Psoas muscle (tissue), 8 donors: ENCODE data around the gene SMIM33. TPM values are rescaled to one million over a fixed set of nuclear protein-coding genes. Genes with fewer than 3 reads are reported as not detected.

Experiments used
- ATAC-seq, 4 donors: fragments of 200-7000 bp; cut with Tn5 transposase; one replicate each; pipeline ENCODE4 v1.9.1; 2020; ENCODE audit warnings: moderate library complexity in 3 of 4, mild to moderate bottlenecking in 2 of 4
- DNase-seq, 2 donors: peaks; one replicate each; pipeline ENCODE4 v3.0.0-alpha.2; 2020
- H3K27ac ChIP-seq: fragments of 200-600 bp; one replicate; pipeline ENCODE4 v1.8.0; 2022
- H3K27me3 ChIP-seq, 3 donors: fragments of 200-600 bp in 1 of 3; one replicate each; pipeline versions ENCODE4 v1.6.1 to v1.8.0; 2013 to 2022; ENCODE audit warnings: low read length in 2 of 3, mild to moderate bottlenecking in 2 of 3, moderate library complexity in 1 of 3; ENCODE audit not compliant: insufficient read depth in 3 of 3
- H3K36me3 ChIP-seq, 2 donors: fragments of 200-600 bp in 1 of 2; one replicate each; pipeline versions ENCODE4 v1.6.1 to v1.8.0; 2013 to 2022; ENCODE audit warnings: low read depth in 1 of 2, mild to moderate bottlenecking in 1 of 2, moderate library complexity in 1 of 2; ENCODE audit not compliant: insufficient read depth in 1 of 2
- H3K4me1 ChIP-seq: fragments of 200-600 bp; one replicate; pipeline ENCODE4 v1.8.0; 2022
- H3K4me3 ChIP-seq: fragments of 200-600 bp; one replicate; pipeline ENCODE4 v1.8.0; 2022; ENCODE audit warnings: mild to moderate bottlenecking
- H3K9me3 ChIP-seq: fragments of 200-600 bp; one replicate; pipeline ENCODE4 v1.8.0; 2022
- CTCF ChIP-seq: fragments of 200-600 bp; IDR thresholded peaks from one replicate; pipeline ENCODE4 v1.8.0; 2022; ENCODE audit warnings: antibody characterized with exemption
- WGBS, 3 donors: extraction: QIAGEN DNeasy Blood & Tissue Kit; methylation state at CpG; one replicate each; pipeline versions ENCODE4 v1.1.6 to v1.1.7; 2013; 5-methylcytosine and 5-hydroxymethylcytosine counted together
- intact Hi-C, 2 donors: fragments of 100-400 bp; cut with DNase I; formaldehyde crosslinking; loops; one replicate each; pipeline versions ENCODE4 v1.11.0 to v1.14.2; 2022
- polyA plus RNA-seq, 3 donors: library from polyadenylated mRNA; stranded (reverse); fragments of 200-250 nt; gene quantifications; one replicate each; pipeline ENCODE4 v1.2.3, GENCODE V29; 2013
- total RNA-seq, 4 donors: library from RNA; stranded (reverse); fragmentation: NEBNext Ultra II Directional in 2 of 4; extraction: Animal tissue kit (Norgen Biotek cat#: 25700) in 2 of 4; gene quantifications; one replicate each; pipeline versions ENCODE4 v1.2.1 to v1.2.4, GENCODE V29; 2021 to 2023
- donor health status: healthy with polysubstance abuse.
- donor health status: DM: no; HTN: no; CAD: no; lungs with moderate emphysema.
- donor health status: Bipolar disorder and iron deficiency.
- donor health status: healthy.
- donor health status: DM: yes; HTN: yes; CAD: no.
- donor health status: DM: no; HTN: no; CAD: no.
- donor health status: DM: no; HTN: no; CAD: no.
- donor health status: DM: yes; HTN: yes; CAD: no.

The SMIM33 gene
- total and polyA plus RNA-seq, 7 donors, result not detected

GRCh38 chr5:139461698-139462097 is 9.1 kb upstream of the SMIM33 start:
- peak overlapping the region; percentile 65 for H3K27ac ChIP-seq
- intact Hi-C loops, result no loop called here

GRCh38 chr5:139462586-139463276 is 8.1 kb upstream of the SMIM33 start, which contains the start of gene ECSCR:
ECSCR (minus strand) TSS chr5:139462743; CDS start chr5:139462670, 73 bp downstream.
- peak within 1 kb of the TSS; percentile 58 for H3K4me3 ChIP-seq
- intact Hi-C loops, result no loop called here
- TF ChIP-seq CTCF, result no peak
- H3K4me1 ChIP-seq, result no peaks in the 10 kb centered on the region
- no peak for DNase-seq
- H3K27ac ChIP-seq, result peak within 1 kb of the TSS; percentile 65
- no peaks in the 10 kb centered on the region for H3K36me3 ChIP-seq
- 71 to 75% (median 73%) methylated on average over 10 of the region's 10 CpGs for WGBS, 3 donors
- ATAC-seq, result peak in 3 of 4 donors; percentile 29 to 49 (median 47)
- no peaks in the 10 kb centered on the region for H3K27me3 ChIP-seq
- H3K9me3 ChIP-seq, result no peaks in the 10 kb centered on the region

More at GRCh38 chr5:139461698-139462097, 9.1 kb upstream of the SMIM33 start:
- Histone ChIP-seq H3K4me3 (peak overlapping the region; percentile 58), H3K4me1 (no peaks in the 10 kb centered on the region), H3K27me3 (no peaks in the 10 kb centered on the region), H3K9me3 (no peaks in the 10 kb centered on the region), H3K36me3 (no peaks in the 10 kb centered on the region)
- no peak for DNase-seq
- 73 to 77% (median 76%) methylated on average over 5 of the region's 5 CpGs for WGBS, 3 donors
- TF ChIP-seq CTCF, result no peak
- peak in 3 of 4 donors; percentile 33 to 49 (median 40) for ATAC-seq

- intact Hi-C loops, result no loop called here
Observed at GRCh38 chr5:139468421-139468931, 2.3 kb upstream of the SMIM33 start.

GRCh38 chr5:139472386-139473030 is 1.7 kb downstream of the SMIM33 start:
- no peak for DNase-seq
- H3K4me1 ChIP-seq, result peaks cover 11% of the 10 kb centered on the region

More at GRCh38 chr5:139468421-139468931, 2.3 kb upstream of the SMIM33 start:
- Histone ChIP-seq H3K4me3 (no peak overlapping the region), H3K36me3 (no peaks in the 10 kb centered on the region), H3K27ac (peak overlapping the region; percentile 30), H3K9me3 (no peaks in the 10 kb centered on the region), H3K4me1 (peaks cover 3% of the 10 kb centered on the region), H3K27me3 (no peaks in the 10 kb centered on the region)
- WGBS, 3 donors, result 66 to 85% (median 71%) methylated on average over 8 of the region's 8 CpGs
- no peak for DNase-seq
- TF ChIP-seq CTCF, result no peak
- ATAC-seq, result peak; percentile 18 to 64 (median 51)

More at GRCh38 chr5:139472386-139473030, 1.7 kb downstream of the SMIM33 start:
- WGBS, 3 donors, result 83 to 88% (median 84%) methylated on average over 15 of the region's 15 CpGs
- Histone ChIP-seq H3K27ac (no peak overlapping the region), H3K4me3 (no peak overlapping the region), H3K9me3 (no peaks in the 10 kb centered on the region), H3K27me3 (no peaks in the 10 kb centered on the region), H3K36me3 (peaks cover 0 to 3% of the 10 kb centered on the region in 2 donors)
- ATAC-seq, result no peak
- TF ChIP-seq CTCF, result no peak
- intact Hi-C loops, result no loop called here
